ENCODE results near the gene JPH3.

JPH3 gene

DNA sequence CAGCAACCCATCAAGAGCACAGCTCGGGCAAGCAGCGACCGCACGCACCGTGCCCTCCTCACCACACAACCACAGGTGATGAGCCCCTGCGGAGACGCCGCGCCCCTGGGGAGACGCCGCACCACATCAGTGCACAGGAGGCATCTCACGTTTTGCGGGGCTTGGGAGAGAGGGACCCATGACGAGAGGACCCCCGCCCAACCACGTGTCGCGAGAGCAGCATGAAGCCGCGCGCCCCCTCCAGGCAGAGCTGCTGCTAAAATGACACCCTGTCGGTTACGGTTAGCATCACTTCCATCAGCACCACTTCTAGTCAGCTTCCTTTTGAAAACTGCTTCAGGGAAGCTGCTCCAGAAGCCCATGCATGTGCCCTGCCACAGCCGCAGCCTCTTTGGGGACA, 118.1 kb downstream of the JPH3 start:
- H3K27ac Mint-ChIP-seq: no peak overlapping the region
- H3K27me3 Mint-ChIP-seq (ENCODE audit: low read depth, poor library complexity): no peaks in the 10 kb centered on the region
- peaks cover 12% of the 10 kb centered on the region for H3K9me3 Mint-ChIP-seq
- H3K4me3 Mint-ChIP-seq: no peak overlapping the region
- peaks cover 39% of the 10 kb centered on the region for H3K4me1 Mint-ChIP-seq
- no peak for DNase-seq
- TF ChIP-seq, protein P1, sequence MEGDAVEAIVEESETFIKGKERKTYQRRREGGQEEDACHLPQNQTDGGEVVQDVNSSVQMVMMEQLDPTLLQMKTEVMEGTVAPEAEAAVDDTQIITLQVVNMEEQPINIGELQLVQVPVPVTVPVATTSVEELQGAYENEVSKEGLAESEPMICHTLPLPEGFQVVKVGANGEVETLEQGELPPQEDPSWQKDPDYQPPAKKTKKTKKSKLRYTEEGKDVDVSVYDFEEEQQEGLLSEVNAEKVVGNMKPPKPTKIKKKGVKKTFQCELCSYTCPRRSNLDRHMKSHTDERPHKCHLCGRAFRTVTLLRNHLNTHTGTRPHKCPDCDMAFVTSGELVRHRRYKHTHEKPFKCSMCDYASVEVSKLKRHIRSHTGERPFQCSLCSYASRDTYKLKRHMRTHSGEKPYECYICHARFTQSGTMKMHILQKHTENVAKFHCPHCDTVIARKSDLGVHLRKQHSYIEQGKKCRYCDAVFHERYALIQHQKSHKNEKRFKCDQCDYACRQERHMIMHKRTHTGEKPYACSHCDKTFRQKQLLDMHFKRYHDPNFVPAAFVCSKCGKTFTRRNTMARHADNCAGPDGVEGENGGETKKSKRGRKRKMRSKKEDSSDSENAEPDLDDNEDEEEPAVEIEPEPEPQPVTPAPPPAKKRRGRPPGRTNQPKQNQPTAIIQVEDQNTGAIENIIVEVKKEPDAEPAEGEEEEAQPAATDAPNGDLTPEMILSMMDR (IDR thresholded peaks at IDR 0.05): no peak
- H3K36me3 Mint-ChIP-seq (ENCODE audit: low read depth): peaks cover 85% of the 10 kb centered on the region

DNA sequence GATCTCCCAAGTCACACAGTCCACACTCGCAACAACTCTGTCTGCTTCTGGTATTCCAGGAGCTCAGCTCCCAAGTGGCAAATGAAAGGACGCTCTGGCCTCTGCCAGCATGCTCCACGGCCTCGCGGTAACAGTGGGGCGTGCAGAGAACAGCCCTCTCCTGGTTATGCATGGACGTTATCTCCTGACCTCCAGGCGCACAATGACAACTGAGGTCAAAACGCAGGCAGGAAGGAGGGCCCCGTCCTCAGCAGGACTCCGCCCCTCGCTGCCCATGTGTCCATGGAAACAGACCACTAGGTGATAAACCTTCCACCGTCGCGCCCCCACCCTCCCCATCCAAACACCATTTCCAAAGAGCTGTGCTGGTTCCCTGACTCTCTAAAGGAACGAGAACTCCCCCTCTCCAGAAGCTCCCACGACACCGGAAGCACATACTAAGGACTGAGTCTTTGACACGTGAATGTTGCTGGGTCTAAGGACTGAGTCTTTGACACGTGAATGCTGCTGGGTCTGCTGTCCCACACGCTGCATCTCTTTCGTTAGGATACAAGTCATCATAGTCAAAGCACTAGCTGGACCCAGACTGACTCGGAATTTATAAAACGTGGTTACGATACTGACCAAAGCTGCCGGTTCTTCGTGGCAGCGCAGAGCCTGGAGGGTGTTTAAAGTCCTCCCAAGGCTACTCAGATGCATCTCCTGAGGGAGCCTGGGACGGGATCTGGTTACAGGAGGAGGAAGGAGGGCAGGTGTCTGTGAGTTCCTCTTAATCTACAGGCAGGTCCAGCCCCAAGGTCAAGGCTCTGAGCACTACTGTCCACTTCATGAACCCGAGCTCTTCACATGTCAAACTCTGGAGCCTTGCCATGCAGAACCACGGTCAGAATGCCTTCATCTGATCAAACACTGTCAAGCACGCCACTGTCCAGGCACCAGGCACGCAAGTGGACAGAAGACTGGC, 119.6 kb downstream of the JPH3 start:
- no peaks in the 10 kb centered on the region for H3K27me3 Mint-ChIP-seq (ENCODE audit: low read depth, poor library complexity)
- peak overlapping the region; percentile 39 for H3K4me3 Mint-ChIP-seq
- TF ChIP-seq, protein P1 (IDR thresholded peaks at IDR 0.05): no peak
- H3K4me1 Mint-ChIP-seq: peaks cover 49% of the 10 kb centered on the region
- DNase-seq: peak; percentile 25
- H3K36me3 Mint-ChIP-seq (ENCODE audit: low read depth): peaks cover 89% of the 10 kb centered on the region
- peaks cover 15% of the 10 kb centered on the region for H3K9me3 Mint-ChIP-seq
- H3K27ac Mint-ChIP-seq: peak overlapping the region; percentile 67

DNA sequence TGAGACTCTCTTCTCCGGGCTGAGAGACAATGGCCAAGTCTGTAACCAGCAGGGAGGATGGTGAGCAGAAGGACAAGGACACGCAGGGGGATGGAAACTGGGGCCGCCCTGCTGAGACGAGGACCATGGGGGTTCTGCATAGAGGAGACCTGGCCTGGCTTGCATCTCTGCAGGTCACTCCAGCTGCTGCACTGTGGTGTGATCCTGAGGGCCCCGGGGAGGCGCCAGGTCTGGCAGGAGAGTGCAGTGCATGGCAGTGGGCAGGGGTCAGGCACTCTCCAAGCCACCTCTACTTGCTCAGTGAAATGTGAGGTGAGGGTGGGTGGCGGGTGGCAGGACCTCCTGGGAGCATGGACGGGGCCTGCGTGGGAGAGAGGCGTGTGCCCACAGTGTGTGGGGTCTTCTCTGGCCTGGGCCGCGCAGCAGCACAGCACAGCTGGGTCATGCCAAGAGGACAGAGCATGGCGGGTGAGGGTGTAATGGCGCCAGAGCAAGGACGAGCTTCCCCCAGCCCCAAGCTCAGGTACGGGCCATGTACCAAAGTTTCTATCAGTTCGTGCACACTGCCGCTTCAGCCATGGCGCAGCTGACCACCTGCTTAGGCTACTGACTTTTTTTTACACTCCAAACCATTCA, 120.4 kb downstream of the JPH3 start:
- Mint-ChIP-seq H3K9me3 (peaks cover 15% of the 10 kb centered on the region), H3K27me3 (ENCODE audit: low read depth, poor library complexity) (no peaks in the 10 kb centered on the region), H3K4me3 (no peak overlapping the region), H3K36me3 (ENCODE audit: low read depth) (peaks cover 89% of the 10 kb centered on the region), H3K27ac (no peak overlapping the region), H3K4me1 (peaks cover 51% of the 10 kb centered on the region)
- TF ChIP-seq, protein P1 (IDR thresholded peaks at IDR 0.05): no peak
- no peak for DNase-seq

DNA sequence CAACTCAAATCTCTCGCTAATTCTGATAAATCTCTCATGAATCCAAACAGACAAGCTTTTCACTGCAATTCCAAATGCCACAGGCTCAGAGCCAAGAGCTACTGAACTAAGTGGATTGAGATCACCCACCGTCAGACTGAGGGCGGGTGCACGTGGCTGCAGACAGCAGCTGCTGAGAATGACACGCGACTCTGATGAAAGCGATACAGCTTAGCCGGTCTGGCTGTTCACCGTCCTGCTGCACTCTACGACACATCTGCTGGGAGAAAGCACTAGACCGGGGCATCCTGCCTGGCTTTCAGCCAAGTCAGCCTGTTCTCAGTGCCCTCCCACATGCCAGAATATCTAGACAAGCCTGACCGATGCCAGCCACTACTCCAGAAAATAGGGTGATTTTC, 120.9 kb downstream of the JPH3 start:
- H3K27ac Mint-ChIP-seq: no peak overlapping the region
- H3K27me3 Mint-ChIP-seq (ENCODE audit: low read depth, poor library complexity): no peaks in the 10 kb centered on the region
- H3K9me3 Mint-ChIP-seq: peaks cover 15% of the 10 kb centered on the region
- DNase-seq: no peak
- TF ChIP-seq, protein P1 (IDR thresholded peaks at IDR 0.05): no peak
- H3K36me3 Mint-ChIP-seq (ENCODE audit: low read depth): peaks cover 84% of the 10 kb centered on the region
- H3K4me3 Mint-ChIP-seq: no peak overlapping the region
- H3K4me1 Mint-ChIP-seq: peaks cover 51% of the 10 kb centered on the region

DNA sequence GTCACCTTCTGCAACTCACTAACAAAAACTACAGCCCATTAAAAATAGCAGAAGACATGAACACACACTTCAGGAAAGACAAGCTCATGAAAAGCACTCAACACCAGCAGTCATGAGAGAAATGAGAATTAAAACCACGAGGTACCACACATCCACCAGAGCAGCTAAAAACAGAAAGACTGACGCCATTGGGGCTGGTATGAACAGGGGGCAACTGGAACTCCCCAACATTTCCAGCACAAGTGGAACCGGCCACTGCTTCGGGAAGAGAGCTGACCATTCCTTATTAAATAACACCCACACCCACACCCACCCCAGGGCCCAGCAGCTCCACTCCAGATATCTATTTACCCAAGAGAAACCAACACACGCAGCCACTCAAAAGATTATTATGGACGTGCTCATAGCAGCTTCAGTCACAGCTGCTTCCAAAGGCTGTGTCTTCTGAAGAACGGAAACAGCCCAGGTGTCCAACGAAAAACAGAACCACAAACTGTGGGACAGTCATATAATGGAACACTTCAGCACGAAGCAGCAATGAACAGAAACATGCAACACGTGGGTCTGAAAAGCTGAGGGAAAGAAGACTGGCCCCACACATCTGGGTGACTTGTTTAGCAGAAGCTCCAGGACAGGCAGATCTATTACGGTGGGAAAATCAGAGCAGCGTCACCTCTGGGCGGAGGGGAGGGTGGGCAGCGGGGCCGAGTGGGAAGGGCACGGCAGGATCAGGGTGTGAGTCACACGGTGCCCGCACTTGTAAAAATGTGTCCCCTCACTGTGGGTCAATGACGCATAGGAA, 122.4 kb downstream of the JPH3 start:
- Mint-ChIP-seq H3K9me3 (peaks cover 7% of the 10 kb centered on the region), H3K4me3 (no peak overlapping the region), H3K27ac (no peak overlapping the region), H3K4me1 (peaks cover 51% of the 10 kb centered on the region), H3K27me3 (ENCODE audit: low read depth, poor library complexity) (no peaks in the 10 kb centered on the region), H3K36me3 (ENCODE audit: low read depth) (peaks cover 79% of the 10 kb centered on the region)
- no peak for DNase-seq
- TF ChIP-seq, protein P1 (IDR thresholded peaks at IDR 0.05): no peak
